DND-41 (cell line): ENCODE results near the gene ICAM2.

ENCODE experiments used
- ATAC-seq: fragments of 200-7000 bp; cut with Tn5 transposase; 3 replicates; pipeline ENCODE4 v1.9.1; 2021; ENCODE audit warnings: low read depth; ENCODE audit not compliant: insufficient read depth
- DNase-seq: peaks from one replicate; pipeline ENCODE4 v3.0.0-alpha.2; 2020
- H2AFZ ChIP-seq: 2 replicates; pipeline ENCODE4 v1.6.0; 2012; ENCODE audit warnings: low read depth, low read length
- H3K27ac ChIP-seq: 2 replicates; pipeline ENCODE4 v1.5.1; 2012; ENCODE audit warnings: low read length, inconsistent platforms
- H3K27me3 ChIP-seq: fragments of 200-600 bp; sonication (generic); 2 replicates; pipeline ENCODE4 v1.6.0; 2012; ENCODE audit warnings: low read length, mild to moderate bottlenecking, inconsistent platforms; ENCODE audit not compliant: insufficient read depth, poor library complexity
- H3K36me3 ChIP-seq: 2 replicates; pipeline ENCODE4 v1.5.1; 2012; ENCODE audit warnings: low read length, inconsistent platforms; ENCODE audit not compliant: insufficient read depth
- H3K4me1 ChIP-seq: 2 replicates; pipeline ENCODE4 v1.5.1; 2012; ENCODE audit warnings: mild to moderate bottlenecking, low read length; ENCODE audit not compliant: insufficient read depth
- H3K4me2 ChIP-seq: 2 replicates; pipeline ENCODE4 v1.6.0; 2012; ENCODE audit warnings: mild to moderate bottlenecking, moderate library complexity, low read length, inconsistent platforms; ENCODE audit not compliant: insufficient read depth
- H3K4me3 ChIP-seq, 2 experiments: fragments of 200-600 bp in 1 of 2; shearing (Covaris generic) in 1 of 2; 2 replicates each; pipeline ENCODE4 v1.5.1; 2012 to 2016; ENCODE audit warnings: inconsistent platforms in 2 of 2, low read length in 2 of 2, mild to moderate bottlenecking in 2 of 2, low read depth in 1 of 2, moderate library complexity in 1 of 2
- H3K79me2 ChIP-seq: 2 replicates; pipeline ENCODE4 v1.6.0; 2012; ENCODE audit warnings: low read length, inconsistent platforms; ENCODE audit not compliant: insufficient read depth
- H3K9ac ChIP-seq: 2 replicates; pipeline ENCODE4 v1.6.0; 2012; ENCODE audit warnings: low read depth, mild to moderate bottlenecking, inconsistent platforms, low read length, moderate library complexity
- H3K9me3 ChIP-seq: 2 replicates; pipeline ENCODE4 v1.5.1; 2012; ENCODE audit warnings: low read length, moderate library complexity, mild to moderate bottlenecking, inconsistent platforms; ENCODE audit not compliant: insufficient read depth, severe bottlenecking
- H4K20me1 ChIP-seq: 2 replicates; pipeline ENCODE4 v1.6.0; 2012; ENCODE audit warnings: low read length; ENCODE audit not compliant: insufficient read depth
- CTCF ChIP-seq: IDR thresholded peaks from 2 replicates; pipeline ENCODE4 v1.5.1; 2012; ENCODE audit warnings: borderline replicate concordance, low read length, moderate library complexity, mild to moderate bottlenecking; ENCODE audit not compliant: poor library complexity, severe bottlenecking; ENCODE audit errors: extremely low read depth
- EZH2 ChIP-seq: IDR thresholded peaks from 3 replicates; pipeline ENCODE4 v1.6.1; 2012; ENCODE audit warnings: borderline replicate concordance, low read depth, mild to moderate bottlenecking, moderate library complexity, low read length, inconsistent platforms; ENCODE audit not compliant: severe bottlenecking

The ICAM2 gene

GRCh38 chr17:64005734-64006167 is 14.7 kb downstream of the ICAM2 start:
- no peak overlapping the region for H3K4me2 ChIP-seq
- H3K27ac ChIP-seq = no peak overlapping the region
- peaks cover 12% of the 10 kb centered on the region; the same call in 1 of the 2 replicates for H4K20me1 ChIP-seq
- no peak overlapping the region for H2AFZ ChIP-seq
- H3K9me3 ChIP-seq = no peaks in the 10 kb centered on the region
- no peaks in the 10 kb centered on the region for H3K4me1 ChIP-seq
- H3K9ac ChIP-seq = no peak overlapping the region
- TF ChIP-seq CTCF (no peak), EZH2 (no peak)
- ATAC-seq (no peak), DNase-seq (no peak)
- peaks cover 40% of the 10 kb centered on the region for H3K36me3 ChIP-seq
- peaks cover 18% of the 10 kb centered on the region for H3K79me2 ChIP-seq
- H3K27me3 ChIP-seq = no peaks in the 10 kb centered on the region
- no peak overlapping the region for H3K4me3 ChIP-seq

GRCh38 chr17:64004903-64005733 is 15.3 kb downstream of the ICAM2 start:
- Histone ChIP-seq H3K79me2 (peaks cover 15% of the 10 kb centered on the region), H3K36me3 (peaks cover 40% of the 10 kb centered on the region), H3K4me2 (no peak overlapping the region), H3K9me3 (no peaks in the 10 kb centered on the region), H3K27me3 (no peaks in the 10 kb centered on the region), H3K27ac (no peak overlapping the region), H3K9ac (no peak overlapping the region), H2AFZ (no peak overlapping the region), H3K4me1 (no peaks in the 10 kb centered on the region), H3K4me3 (no peak overlapping the region), H4K20me1 (peaks cover 12% of the 10 kb centered on the region; the same call in 1 of the 2 replicates)
- TF ChIP-seq EZH2 (no peak), CTCF (no peak)
- DNase-seq (no peak), ATAC-seq (no peak)

- Histone ChIP-seq H3K79me2 (peaks cover 8% of the 10 kb centered on the region; the same call in 1 of the 2 replicates), H3K4me3 (no peak overlapping the region), H3K27ac (no peak overlapping the region), H3K4me2 (no peak overlapping the region), H2AFZ (no peak overlapping the region), H3K9ac (no peak overlapping the region), H3K9me3 (no peaks in the 10 kb centered on the region), H3K36me3 (peaks cover 40% of the 10 kb centered on the region), H3K27me3 (no peaks in the 10 kb centered on the region), H3K4me1 (peaks cover 3% of the 10 kb centered on the region), H4K20me1 (peaks cover 12% of the 10 kb centered on the region; the same call in 1 of the 2 replicates)
- DNase-seq (no peak), ATAC-seq (no peak)
- no peak for TF ChIP-seq CTCF
- no peak for TF ChIP-seq EZH2
Measured at GRCh38 chr17:64004218-64004770, 16.1 kb downstream of the ICAM2 start.
